PC-9 (cell line): ENCODE results near the gene PTP4A1.

ENCODE experiments used
- CTCF ChIP-seq: fragments of 200-600 bp; sonication (generic); conservative IDR thresholded peaks from 2 replicates; pipeline ENCODE4 v1.6.1; 2017; ENCODE audit warnings: mixed run types, antibody characterized with exemption, mild to moderate bottlenecking, moderate library complexity
- EZH2 ChIP-seq: fragments of 200-600 bp; sonication (generic); IDR thresholded peaks from 2 replicates; pipeline ENCODE4 v1.8.0; 2017; ENCODE audit warnings: antibody characterized with exemption, low read depth

- TF ChIP-seq CTCF: no peak
- no peak for TF ChIP-seq EZH2
These were observed 10.4 kb downstream of the PTP4A1 start for GRCh38 chr6:63582579-63583231.
